ENCODE results near the gene TFPI. TPM values are rescaled to one million over a fixed set of nuclear protein-coding genes. Genes with fewer than 3 reads are reported as not detected.

The TFPI gene
- total RNA-seq, 4 donors from 2014 or later, result 42.6 to 141 (median 66.1) TPM

- Histone ChIP-seq H3K27ac (no peak overlapping the region), H3K27me3 (no peaks in the 10 kb centered on the region), H3K4me3 (no peak overlapping the region), H3K9me3 (no peaks in the 10 kb centered on the region), H3K36me3 (no peaks in the 10 kb centered on the region), H3K4me1 (no peaks in the 10 kb centered on the region)
- no peak for TF ChIP-seq CTCF (IDR thresholded peaks at IDR 0.05)
- TF ChIP-seq POLR2A (IDR thresholded peaks at IDR 0.05), result no peak
- TF ChIP-seq POLR2AphosphoS5 (IDR thresholded peaks at IDR 0.05), result no peak
- TF ChIP-seq EP300 (IDR thresholded peaks at IDR 0.05), result no peak
- 59 to 71% methylated on average over 3 to 4 of the region's 5 CpGs for WGBS, 2 donors (ENCODE audit: low coverage in 1 of 2)
- ATAC-seq, result no peak
These were observed 138.8 kb downstream of the TFPI start for GRCh38 chr2:187415449-187415848.

Small RNA genes lying within 50 kb of the gene (small RNA-seq; reads per million reads assigned to genes)
- gene GAPDHP59, result 0 reads per million in 4 donors

Other genes starting within 250 kb of the TFPI start
- 10 to 100 TPM in 3 of 4 donors, 1 to 10 TPM in 1; 7.9 to 66.7 (median 31.4) TPM for gene CALCRL, start 106.2 kb downstream of the TFPI start, total RNA-seq